Measurements from ENCODE around the gene MDGA2. TPM values are rescaled to one million over a fixed set of nuclear protein-coding genes. Genes with fewer than 3 reads are reported as not detected.

Gene MDGA2
- total and polyA plus RNA-seq, 2 of the 4 experiments (the other 2 are of a cell fraction), result 0.02 TPM; not detected in 1

DNA sequence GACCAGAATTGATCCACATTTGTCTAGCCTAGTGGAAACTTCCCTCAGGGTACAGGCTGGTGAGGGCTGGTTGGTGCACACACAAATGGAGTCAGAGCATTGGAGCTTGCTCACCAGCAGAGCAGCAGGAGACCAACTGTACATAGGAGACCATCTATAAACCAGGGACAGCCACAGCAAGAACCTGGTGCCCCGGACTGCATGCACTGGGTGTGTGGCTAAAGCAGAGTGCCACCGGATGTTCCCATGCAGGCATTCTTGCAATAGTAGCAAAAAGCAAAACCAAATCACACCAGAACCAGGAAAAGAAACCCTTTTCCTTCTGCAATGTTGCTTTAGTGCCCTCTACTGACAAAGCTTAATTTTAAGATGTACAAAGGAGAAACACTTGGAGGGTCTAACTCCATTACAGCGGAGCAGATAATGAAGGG is 136.4 kb downstream of the MDGA2 start:
- DNase-seq, result no peak
- Histone ChIP-seq H3K56ac (ENCODE audit: extremely low read depth, insufficient read depth, low read length) (no peak overlapping the region), H3K4me1 (ENCODE audit: control insufficient read depth, insufficient read depth, low read length) (no peaks in the 10 kb centered on the region), H2AK5ac (ENCODE audit: low read depth, low read length) (no peak overlapping the region), H3K18ac (ENCODE audit: low read depth, low read length) (no peak overlapping the region), H4K5ac (ENCODE audit: low read depth, low read length) (no peak overlapping the region), H3K14ac (replicated peaks; ENCODE audit: low read depth, low read length) (no peak overlapping the region), H3K4me3 (ENCODE audit: insufficient read depth, low read depth, low read length) (no peak overlapping the region), H2AFZ (replicated peaks; ENCODE audit: low read length, poor library complexity) (no peak overlapping the region), H2AK9ac (replicated peaks; ENCODE audit: low read depth, low read length, poor library complexity) (no peak overlapping the region), H3K36me3 (ENCODE audit: control insufficient read depth, insufficient read depth, low read length) (no peaks in the 10 kb centered on the region), H3K27ac (ENCODE audit: insufficient read depth, low read length) (no peak overlapping the region), H3K79me1 (ENCODE audit: low read depth in 1 of 2, low read length in 2 of 2) (no peaks in the 10 kb centered on the region), H3K23ac (ENCODE audit: low read depth, low read length) (no peak overlapping the region), H3K4ac (ENCODE audit: low read depth, low read length) (no peak overlapping the region), H3K9me3 (ENCODE audit: control insufficient read depth, insufficient read depth, low read length) (peaks cover 7% of the 10 kb centered on the region), H3K9ac (ENCODE audit: low read depth, low read length) (no peak overlapping the region), H2BK20ac (ENCODE audit: low read depth, low read length) (no peak overlapping the region), H4K20me1 (ENCODE audit: insufficient read depth, low read length) (no peaks in the 10 kb centered on the region), H2BK120ac (ENCODE audit: low read depth, low read length) (no peak overlapping the region), H4K8ac (ENCODE audit: low read depth in 2 of 2, low read length in 2 of 2) (no peak overlapping the region), H4K91ac (ENCODE audit: insufficient read depth, low read depth, low read length) (no peak overlapping the region), H3K9me1 (ENCODE audit: insufficient read depth, low read length) (no peaks in the 10 kb centered on the region), H3K4me2 (ENCODE audit: low read depth, low read length) (no peak overlapping the region), H3K27me3 (ENCODE audit: control insufficient read depth, insufficient read depth, low read length) (no peaks in the 10 kb centered on the region), H2BK15ac (ENCODE audit: low read depth, low read length) (no peak overlapping the region), H2BK5ac (ENCODE audit: low read depth, low read length, poor library complexity, severe bottlenecking) (no peak overlapping the region)
- POLR2A ChIA-PET (ENCODE audit: unreplicated experiment), result no interaction called here
- ATAC-seq (ENCODE audit: low read depth), result no peak
- in situ Hi-C loops (cut with MboI; ENCODE audit: low sequenced_read_pairs) (no loop called here), dilution Hi-C loops (cut with HindIII; ENCODE audit: low sequenced_read_pairs, unreplicated experiment) (no loop called here), intact Hi-C loops (cut with micrococcal nuclease) (no loop called here)
- WGBS, 2 experiments (ENCODE audit: extremely low coverage in 2 of 2, insufficient read length in 1 of 2), result 20% methylated on average over 1 of the region's 3 CpGs; no CpG with 5 or more reads in 1 of the 2 experiments
- no TSS peak for BruUV-seq (replicated peaks)
- CTCF ChIA-PET, result no interaction called here
- TF ChIP-seq MAFK (IDR thresholded peaks at IDR 0.05; ENCODE audit: low read depth, low read length) (no peak), MAZ (IDR thresholded peaks at IDR 0.05; ENCODE audit: borderline replicate concordance, low read depth, low read length) (no peak), RAD21 (IDR thresholded peaks at IDR 0.05; ENCODE audit: low read length) (no peak), MXI1 (IDR thresholded peaks at IDR 0.05; ENCODE audit: borderline replicate concordance, low read depth, low read length) (no peak), CEBPB (IDR thresholded peaks at IDR 0.05; ENCODE audit: low read depth, low read length) (no peak), BHLHE40 (IDR thresholded peaks at IDR 0.05; ENCODE audit: low read depth, low read length) (no peak), CHD1 (IDR thresholded peaks at IDR 0.05; ENCODE audit: low read depth, low read length) (no peak), POLR2A (IDR thresholded peaks at IDR 0.05; ENCODE audit: low read depth, low read length) (no peak), RCOR1 (IDR thresholded peaks at IDR 0.05; ENCODE audit: insufficient replicate concordance, low read length) (no peak), RFX5 (IDR thresholded peaks at IDR 0.05; ENCODE audit: low read depth, low read length) (no peak), NFE2L2 (IDR thresholded peaks at IDR 0.05; ENCODE audit: low read depth, low read length) (no peak), SMC3 (IDR thresholded peaks at IDR 0.05; ENCODE audit: low read depth, low read length) (no peak), FOS (IDR thresholded peaks at IDR 0.05; ENCODE audit: low read depth, low read length) (no peak)
- TF ChIP-seq, protein P1, sequence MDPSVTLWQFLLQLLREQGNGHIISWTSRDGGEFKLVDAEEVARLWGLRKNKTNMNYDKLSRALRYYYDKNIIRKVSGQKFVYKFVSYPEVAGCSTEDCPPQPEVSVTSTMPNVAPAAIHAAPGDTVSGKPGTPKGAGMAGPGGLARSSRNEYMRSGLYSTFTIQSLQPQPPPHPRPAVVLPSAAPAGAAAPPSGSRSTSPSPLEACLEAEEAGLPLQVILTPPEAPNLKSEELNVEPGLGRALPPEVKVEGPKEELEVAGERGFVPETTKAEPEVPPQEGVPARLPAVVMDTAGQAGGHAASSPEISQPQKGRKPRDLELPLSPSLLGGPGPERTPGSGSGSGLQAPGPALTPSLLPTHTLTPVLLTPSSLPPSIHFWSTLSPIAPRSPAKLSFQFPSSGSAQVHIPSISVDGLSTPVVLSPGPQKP (IDR thresholded peaks at IDR 0.05; ENCODE audit: borderline replicate concordance, low read depth, low read length), result no peak
- TF ChIP-seq, protein P2, sequence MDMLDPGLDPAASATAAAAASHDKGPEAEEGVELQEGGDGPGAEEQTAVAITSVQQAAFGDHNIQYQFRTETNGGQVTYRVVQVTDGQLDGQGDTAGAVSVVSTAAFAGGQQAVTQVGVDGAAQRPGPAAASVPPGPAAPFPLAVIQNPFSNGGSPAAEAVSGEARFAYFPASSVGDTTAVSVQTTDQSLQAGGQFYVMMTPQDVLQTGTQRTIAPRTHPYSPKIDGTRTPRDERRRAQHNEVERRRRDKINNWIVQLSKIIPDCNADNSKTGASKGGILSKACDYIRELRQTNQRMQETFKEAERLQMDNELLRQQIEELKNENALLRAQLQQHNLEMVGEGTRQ (IDR thresholded peaks at IDR 0.05; ENCODE audit: low read depth, low read length), result no peak
- TF ChIP-seq, protein P3, sequence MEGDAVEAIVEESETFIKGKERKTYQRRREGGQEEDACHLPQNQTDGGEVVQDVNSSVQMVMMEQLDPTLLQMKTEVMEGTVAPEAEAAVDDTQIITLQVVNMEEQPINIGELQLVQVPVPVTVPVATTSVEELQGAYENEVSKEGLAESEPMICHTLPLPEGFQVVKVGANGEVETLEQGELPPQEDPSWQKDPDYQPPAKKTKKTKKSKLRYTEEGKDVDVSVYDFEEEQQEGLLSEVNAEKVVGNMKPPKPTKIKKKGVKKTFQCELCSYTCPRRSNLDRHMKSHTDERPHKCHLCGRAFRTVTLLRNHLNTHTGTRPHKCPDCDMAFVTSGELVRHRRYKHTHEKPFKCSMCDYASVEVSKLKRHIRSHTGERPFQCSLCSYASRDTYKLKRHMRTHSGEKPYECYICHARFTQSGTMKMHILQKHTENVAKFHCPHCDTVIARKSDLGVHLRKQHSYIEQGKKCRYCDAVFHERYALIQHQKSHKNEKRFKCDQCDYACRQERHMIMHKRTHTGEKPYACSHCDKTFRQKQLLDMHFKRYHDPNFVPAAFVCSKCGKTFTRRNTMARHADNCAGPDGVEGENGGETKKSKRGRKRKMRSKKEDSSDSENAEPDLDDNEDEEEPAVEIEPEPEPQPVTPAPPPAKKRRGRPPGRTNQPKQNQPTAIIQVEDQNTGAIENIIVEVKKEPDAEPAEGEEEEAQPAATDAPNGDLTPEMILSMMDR (conservative IDR thresholded peaks at IDR 0.05; ENCODE audit: low read depth, low read length), result no peak

Data from IMR-90 (cell line).